HG03565 (cell line): ENCODE data around the gene CD27.
"Not testable (repeated sequence)": the region's sequence is repeated elsewhere in the genome, so short reads cannot be mapped to it uniquely, and the experiment has no call there.

Source experiments
- ATAC-seq: cut with Tn5 transposase; IDR thresholded peaks from one replicate; pipeline ENCODE4 v1.9.1; 2021; ENCODE audit warnings: mild to moderate bottlenecking, moderate library complexity; ENCODE audit not compliant: unreplicated experiment

CD27 gene

DNA sequence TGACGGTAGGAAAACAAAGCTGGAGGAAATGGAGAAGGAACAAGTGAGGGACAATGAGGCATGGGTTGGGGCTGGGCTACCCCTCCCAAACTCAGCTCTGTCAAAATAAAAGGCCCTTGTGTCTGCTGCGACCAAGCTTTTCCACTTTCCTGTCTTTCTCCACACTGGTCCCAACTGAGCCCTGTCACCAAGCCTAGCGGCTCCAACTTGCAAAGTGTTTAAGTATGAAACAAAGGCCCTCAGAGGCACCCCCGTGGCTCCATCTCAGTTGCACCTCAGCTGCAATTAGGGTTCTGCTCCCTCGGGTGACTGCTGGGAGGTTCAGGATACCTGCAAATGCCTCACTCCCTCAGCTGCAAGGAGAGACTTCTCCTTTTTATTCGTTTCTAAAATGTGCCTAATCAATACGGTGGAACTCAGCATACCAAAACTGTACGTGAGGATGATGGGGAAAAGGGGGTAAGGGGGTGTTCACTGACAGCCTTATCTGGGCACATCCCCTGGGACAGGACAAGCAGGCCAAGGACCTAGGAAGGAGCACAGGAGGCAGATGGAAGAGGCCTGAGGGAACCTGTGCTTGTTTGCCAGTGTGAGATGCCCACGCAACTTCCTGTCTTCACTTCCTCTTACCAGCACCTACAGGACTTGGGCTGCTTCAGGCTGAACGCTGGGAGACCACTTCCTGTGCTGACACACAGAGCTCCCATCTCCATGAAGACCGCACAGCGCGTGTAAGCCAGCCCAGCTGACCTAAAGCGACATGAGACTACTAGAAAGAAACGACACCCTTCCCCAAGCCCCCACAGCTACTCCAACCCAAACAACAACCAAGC, 16.9 kb downstream of the CD27 start:
- peak; percentile 56 for ATAC-seq

GRCh38 chr12:6462234-6462995, 17.7 kb downstream of the CD27 start:
- no peak for ATAC-seq

GRCh38 chr12:6463216-6463615, 18.5 kb downstream of the CD27 start:
- no peak for ATAC-seq

DNA sequence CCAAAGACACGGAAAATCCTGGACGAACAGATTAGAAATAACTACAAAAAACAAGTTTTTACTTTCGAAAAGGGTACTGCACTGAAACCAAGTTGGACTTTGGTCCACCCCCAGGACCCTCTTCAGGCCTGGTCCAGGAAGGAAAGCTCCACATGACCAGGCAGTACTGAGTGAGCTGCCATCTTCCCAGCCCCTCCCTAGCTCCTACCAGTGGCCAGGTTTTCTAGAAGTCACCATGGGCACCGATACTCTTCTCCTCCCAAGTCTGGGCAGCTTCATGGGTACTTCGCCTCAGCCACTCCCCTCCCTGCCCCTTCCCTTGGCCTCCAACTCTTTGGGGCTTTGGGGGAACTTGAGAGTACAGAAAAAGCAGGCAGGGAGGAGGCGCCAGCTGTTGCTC, 19.1 kb downstream of the CD27 start:
- no peak for ATAC-seq

DNA sequence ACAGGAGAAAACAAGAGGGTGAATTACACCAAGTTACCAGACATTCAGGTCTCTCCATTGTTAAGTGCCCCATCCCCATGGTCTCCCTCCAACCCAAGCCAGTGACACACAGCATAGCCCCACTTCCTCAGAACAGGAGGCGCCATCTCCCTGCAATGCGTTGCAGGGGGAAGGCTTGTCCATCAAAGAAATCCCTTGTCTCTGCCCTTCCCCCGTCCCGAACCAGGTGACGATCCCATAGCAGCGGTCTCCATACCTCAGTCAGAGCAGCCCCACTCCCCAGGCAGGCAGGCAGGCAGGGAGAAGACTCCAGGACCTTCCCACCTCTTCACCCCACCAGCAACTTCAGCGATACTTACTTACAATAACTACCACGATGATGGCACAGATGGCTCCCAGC, 19.8 kb downstream of the CD27 start:
- ATAC-seq, result no peak

DNA sequence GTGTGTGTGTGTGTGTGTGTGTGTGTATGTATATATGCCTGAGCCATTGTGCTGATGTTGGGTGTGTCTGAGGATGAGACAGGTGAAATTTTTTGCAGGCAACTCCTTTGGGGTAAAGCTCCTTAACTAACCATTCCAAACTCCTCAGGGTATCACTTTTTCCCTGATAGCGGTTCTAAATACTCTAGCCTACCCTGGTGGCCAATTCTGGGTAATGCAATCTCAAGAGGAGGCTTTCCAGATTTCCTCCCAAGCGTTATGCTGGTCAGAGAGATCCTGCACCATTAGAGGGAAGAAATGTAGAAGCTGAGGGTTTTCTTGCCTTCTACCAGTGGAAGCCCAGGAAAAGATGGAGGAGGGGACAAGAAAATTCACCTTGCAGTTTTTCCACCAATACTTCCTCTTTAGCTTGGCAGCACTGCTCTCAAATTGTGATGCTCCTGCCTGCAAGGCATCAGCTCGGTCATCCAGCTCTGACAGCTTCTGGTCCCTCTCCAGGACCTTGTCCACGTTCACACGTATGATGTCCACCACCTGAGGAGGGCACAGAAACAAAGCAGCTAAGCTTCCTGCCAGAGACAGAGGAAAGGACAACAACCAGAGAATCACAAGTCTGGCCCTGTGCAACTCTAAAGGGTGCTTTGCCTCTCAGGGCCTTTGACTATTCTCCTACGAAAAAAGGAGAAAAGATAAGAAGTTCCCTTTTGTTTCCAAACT, 20.9 kb downstream of the CD27 start:
- no peak for ATAC-seq

GRCh38 chr12:6466184-6466573, 21.4 kb downstream of the CD27 start:
- no peak for ATAC-seq

- ATAC-seq, result not testable (repeated sequence)
Observed at GRCh38 chr12:6466751-6467150, 22.0 kb downstream of the CD27 start.

GRCh38 chr12:6467571-6468282, 23.0 kb downstream of the CD27 start:
- ATAC-seq, result not testable (repeated sequence)

DNA sequence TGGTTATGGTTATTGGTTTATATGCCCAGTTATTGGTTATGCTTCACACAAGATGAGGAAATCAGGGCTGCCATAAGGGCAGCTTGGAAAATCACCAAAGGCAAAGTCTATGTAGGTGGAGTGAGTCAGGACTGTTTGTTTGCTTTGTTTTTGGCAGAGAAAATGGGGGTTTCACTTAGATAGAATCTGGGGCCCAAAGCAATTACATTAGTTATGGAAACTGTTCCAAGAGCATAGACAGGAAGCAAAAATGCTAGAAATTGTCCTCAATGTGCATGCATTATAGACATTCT, 23.5 kb downstream of the CD27 start:
- no peak for ATAC-seq

GRCh38 chr12:6469092-6469491, 24.3 kb downstream of the CD27 start:
- ATAC-seq, result no peak

GRCh38 chr12:6469609-6470374, 25.0 kb downstream of the CD27 start:
- no peak for ATAC-seq

- peak; percentile 64 for ATAC-seq
Observed at GRCh38 chr12:6470375-6471163, 25.8 kb downstream of the CD27 start, which contains the start of gene VAMP1. Gene VAMP1, minus strand, starts transcription at chr12:6470677. Its CDS starts 146 bp downstream, at chr12:6470531.

- no peak for ATAC-seq
Observed at GRCh38 chr12:6471989-6472360, 27.2 kb downstream of the CD27 start.

GRCh38 chr12:6472491-6472890, 27.7 kb downstream of the CD27 start:
- ATAC-seq, result no peak

- not testable (repeated sequence) for ATAC-seq
Observed at GRCh38 chr12:6475233-6475975, 30.6 kb downstream of the CD27 start.

- no peak for ATAC-seq
Observed at GRCh38 chr12:6476489-6476888, 31.7 kb downstream of the CD27 start.

- not testable (repeated sequence) for ATAC-seq
Observed at GRCh38 chr12:6477601-6478377, 33.0 kb downstream of the CD27 start.
